GM18502 (cell line): ENCODE measurements around the gene FAM234A.

ENCODE experiments used
- ATAC-seq: cut with Tn5 transposase; IDR thresholded peaks from one replicate; pipeline ENCODE4 v1.9.1; 2021; ENCODE audit warnings: mild to moderate bottlenecking; ENCODE audit not compliant: unreplicated experiment, poor library complexity

The FAM234A gene

DNA sequence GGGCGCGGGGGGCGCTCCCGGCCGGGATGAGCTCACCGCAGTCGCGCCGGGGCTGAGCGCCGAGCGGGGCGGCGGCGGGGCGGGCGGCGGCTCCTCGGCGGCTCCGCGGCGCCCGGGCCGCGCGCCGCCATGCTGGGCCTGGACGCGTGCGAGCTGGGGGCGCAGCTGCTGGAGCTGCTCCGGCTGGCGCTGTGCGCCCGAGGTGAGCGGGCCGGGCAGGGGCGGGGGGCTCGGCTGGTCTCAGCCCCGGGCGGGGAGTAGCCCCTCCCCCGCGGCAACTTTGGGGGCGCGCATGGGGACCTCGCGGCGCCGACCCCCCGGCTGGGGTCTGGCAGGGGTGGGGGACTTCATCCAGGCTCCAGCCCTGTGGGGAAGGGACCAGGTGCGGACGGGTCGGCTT is 45.9 kb downstream of the FAM234A start, which contains the start of gene ARHGDIG:
ARHGDIG (plus strand) TSS at position 40 of the 400 bp plus-strand sequence; CDS start at position 130, 90 bp downstream.
- no peak for ATAC-seq

DNA sequence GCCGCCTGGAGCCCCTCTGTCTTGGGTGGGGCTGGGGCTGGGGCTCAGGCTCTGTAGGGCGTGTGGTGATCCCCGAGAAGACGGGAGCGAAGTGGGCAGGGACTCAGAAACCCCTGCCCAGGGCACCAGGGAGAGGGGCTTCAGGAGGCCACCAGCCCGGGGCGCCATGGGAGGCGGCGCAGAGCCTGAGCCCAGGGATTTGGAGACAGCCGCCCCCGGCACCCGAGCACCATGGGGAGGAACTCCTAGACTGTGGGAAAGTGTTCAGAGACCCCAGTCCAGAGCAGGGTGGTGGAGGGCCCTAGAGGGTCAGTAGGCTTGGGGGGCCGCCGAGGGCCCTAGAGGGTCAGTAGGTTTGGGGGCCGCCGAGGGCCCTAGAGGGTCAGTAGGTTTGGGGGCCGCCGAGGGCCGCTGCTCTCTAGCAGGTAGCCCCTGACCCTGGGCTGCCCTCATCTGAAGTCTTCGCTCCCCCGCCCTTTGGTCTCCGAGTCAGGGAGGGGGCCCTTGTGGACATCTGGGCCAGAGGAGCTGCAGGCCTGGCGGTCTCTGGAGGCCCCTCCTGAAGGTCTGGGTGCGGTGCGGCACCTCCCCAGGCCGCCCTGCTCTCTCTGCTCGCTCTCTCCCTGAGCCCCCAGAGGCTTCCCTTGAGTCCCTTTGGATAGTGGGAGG is 46.5 kb downstream of the FAM234A start:
- ATAC-seq: no peak

DNA sequence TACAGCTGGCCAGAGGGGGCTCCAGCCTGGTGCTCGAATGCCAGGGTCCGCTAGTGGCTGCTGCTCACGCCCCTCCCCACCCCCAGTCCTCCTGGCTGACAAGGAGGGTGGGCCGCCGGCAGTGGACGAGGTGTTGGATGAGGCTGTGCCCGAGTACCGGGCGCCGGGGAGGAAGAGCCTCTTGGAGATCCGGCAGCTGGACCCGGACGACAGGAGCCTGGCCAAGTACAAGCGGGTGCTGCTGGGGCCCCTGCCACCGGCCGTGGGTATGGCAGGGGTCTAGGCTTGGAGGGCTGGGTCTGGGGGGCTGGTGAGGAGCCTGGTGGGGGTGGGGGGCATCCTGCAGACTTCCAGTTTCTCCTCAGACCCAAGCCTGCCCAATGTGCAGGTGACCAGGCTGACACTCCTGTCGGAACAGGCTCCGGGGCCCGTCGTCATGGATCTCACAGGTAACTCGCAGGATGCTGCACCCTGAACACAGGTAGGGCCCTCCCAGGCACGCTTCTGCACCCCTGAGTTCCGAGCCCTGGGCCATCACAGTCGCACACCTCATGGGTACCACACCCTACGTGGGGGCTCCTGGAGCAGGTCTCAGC is 47.1 kb downstream of the FAM234A start:
- no peak for ATAC-seq

DNA sequence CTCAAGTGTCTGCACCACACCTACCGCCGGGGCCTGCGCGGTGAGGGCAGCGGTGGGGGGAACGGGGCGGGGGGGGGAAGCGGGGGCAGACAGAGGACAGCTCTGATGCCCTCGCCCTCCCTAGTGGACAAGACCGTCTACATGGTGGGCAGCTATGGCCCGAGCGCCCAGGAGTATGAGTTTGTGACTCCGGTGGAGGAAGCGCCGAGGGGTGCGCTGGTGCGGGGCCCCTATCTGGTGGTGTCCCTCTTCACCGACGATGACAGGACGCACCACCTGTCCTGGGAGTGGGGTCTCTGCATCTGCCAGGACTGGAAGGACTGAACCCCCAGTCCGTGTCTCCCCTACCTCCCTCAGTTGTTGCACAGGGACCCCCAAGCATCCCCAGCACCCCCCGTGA is 47.9 kb downstream of the FAM234A start:
- no peak for ATAC-seq

DNA sequence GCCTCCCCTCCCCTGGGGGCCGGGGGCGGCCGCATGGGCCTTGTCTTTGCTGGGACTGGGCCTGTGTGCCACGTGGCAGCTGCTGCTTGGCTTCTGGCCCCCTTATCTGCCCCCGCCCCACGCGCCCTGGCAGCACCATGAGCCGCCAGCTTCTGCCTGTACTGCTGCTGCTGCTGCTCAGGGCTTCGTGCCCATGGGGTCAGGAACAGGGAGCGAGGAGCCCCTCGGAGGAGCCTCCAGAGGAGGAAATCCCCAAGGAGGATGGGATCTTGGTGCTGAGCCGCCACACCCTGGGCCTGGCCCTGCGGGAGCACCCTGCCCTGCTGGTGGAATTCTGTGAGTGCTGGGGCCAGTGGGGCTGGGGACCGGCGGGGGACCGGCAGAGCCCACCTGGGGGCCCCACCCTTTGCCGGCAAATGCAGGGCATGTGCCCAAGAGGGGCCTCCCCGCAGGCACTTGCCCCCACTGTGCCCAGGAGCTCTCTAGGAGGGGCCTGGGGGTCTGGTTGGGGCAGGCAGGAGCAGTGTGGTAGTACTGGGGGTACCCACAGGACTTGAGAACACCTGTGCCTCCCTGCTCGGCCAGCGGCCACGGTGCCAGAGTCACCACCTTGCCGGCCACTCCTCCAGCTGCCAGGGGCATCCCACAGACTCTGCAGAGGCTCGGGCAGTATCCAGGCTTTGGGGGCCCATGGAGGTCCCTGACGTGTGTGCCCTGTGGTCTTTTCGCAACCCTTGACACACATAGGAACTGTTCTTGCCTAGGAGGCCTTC is 48.6 kb downstream of the FAM234A start, which contains the start of gene PDIA2:
PDIA2 (plus strand) TSS at position 132 of the 773 bp plus-strand sequence; CDS start at position 138, 6 bp downstream.
- ATAC-seq: no peak

DNA sequence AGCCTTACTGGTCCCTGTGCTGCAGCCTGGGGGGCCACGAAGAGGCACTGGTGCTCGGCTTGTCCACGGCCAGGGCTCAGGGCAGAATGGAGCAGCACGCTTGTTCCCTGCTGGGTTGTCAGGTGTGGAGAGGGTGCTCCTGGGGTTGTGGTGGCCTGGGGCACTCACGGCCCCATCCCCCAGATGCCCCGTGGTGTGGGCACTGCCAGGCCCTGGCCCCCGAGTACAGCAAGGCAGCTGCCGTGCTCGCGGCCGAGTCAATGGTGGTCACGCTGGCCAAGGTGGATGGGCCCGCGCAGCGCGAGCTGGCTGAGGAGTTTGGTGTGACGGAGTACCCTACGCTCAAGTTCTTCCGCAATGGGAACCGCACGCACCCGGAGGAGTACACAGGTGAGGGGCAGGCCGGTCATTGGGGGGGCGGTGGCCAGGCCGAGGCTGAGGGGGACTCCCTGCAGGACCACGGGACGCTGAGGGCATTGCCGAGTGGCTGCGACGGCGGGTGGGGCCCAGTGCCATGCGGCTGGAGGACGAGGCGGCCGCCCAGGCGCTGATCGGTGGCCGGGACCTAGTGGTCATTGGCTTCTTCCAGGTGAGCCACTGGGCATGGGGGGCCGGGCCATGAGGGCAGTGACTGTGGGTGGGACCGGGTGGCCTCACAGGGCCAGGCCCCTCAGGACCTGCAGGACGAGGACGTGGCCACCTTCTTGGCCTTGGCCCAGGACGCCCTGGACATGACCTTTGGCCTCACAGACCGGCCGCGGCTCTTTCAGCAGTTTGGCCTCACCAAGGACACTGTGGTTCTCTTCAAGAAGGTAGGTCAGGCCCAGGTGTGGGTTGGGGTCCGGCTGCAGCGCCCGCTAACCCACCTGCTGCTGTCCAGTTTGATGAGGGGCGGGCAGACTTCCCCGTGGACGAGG is 49.8 kb downstream of the FAM234A start:
- ATAC-seq: no peak

DNA sequence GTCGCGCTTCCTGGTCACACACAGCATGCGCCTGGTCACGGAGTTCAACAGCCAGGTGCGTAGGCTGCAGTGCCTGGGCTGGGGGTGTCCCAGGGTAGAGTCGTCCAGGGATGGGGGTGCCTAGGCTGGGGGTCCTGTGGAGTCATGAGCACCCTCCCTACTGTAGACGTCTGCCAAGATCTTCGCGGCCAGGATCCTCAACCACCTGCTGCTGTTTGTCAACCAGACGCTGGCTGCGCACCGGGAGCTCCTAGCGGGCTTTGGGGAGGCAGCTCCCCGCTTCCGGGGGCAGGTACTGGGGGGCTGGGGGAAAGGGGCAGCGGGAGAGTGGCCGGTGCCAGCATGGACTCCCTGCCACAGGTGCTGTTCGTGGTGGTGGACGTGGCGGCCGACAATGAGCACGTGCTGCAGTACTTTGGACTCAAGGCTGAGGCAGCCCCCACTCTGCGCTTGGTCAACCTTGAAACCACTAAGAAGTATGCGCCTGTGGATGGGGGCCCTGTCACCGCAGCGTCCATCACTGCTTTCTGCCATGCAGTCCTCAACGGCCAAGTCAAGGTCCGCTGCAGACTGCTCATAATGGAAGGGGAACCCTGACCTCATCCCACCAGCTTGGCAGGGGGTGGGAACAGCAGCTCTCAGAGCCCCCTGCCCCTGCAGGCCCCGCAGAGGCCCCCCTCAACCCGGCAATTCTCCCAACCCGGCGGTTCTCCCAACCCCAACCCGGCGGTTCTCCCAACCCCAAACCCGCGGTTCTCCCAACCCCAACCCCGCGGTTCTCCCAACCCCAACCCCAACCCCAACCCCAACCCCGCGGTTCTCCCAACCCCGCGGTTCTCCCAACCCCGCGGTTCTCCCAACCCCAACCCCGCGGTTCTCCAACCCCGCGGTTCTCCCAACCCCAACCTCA is 50.8 kb downstream of the FAM234A start:
- ATAC-seq: no peak

DNA sequence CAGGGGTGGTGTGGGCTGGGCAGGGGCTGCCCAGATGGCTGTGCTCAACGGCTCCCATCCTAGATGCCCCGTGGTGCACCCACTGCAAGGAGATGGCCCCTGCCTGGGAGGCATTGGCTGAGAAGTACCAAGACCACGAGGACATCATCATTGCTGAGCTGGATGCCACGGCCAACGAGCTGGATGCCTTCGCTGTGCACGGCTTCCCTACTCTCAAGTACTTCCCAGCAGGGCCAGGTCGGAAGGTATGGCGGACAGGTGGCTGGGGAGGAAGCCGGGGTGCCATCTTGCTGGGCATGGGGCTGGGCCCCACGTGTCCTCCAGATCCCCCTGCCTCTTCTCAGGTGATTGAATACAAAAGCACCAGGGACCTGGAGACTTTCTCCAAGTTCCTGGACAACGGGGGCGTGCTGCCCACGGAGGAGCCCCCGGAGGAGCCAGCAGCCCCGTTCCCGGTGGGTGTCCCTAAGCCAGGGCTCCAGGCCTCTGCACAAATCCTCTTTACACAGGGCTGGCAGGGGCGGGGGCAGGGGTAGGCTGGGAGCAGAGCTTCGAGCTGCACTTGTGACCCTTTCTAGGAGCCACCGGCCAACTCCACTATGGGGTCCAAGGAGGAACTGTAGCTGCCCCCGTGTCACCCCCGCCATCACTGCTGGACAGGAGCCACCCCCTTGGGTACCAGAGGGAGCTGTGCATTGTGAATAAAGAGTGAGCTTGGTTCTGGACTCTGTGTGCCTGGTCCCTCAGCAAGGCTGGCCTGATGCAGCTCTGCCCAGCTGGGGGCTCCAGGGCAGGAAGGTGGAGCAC is 52.1 kb downstream of the FAM234A start:
- no peak for ATAC-seq

DNA sequence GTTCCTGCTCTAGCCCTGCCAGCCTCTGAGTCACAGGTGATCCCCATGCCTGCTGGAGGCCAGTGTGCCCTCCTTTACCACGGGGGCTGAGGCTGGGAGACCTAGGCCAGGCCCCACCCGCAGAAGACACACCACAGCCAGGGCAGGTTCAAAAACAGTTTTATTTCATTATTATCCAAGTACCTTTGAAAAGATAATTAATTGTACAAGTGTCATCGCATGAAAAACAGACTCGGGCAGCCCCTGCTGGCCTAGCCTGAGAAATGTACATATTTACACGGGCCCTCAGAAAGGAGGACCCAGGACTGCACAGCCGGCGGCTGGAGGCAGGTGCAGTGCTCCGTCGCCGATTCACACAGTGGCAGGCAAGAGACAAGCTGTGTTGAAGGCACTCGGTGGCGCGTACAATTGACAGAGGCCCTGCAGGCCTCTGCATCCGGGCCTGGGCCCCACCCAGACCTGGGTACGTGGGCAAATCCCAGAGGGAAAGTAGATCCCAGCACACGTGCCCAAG is 52.7 kb downstream of the FAM234A start:
- ATAC-seq: no peak

DNA sequence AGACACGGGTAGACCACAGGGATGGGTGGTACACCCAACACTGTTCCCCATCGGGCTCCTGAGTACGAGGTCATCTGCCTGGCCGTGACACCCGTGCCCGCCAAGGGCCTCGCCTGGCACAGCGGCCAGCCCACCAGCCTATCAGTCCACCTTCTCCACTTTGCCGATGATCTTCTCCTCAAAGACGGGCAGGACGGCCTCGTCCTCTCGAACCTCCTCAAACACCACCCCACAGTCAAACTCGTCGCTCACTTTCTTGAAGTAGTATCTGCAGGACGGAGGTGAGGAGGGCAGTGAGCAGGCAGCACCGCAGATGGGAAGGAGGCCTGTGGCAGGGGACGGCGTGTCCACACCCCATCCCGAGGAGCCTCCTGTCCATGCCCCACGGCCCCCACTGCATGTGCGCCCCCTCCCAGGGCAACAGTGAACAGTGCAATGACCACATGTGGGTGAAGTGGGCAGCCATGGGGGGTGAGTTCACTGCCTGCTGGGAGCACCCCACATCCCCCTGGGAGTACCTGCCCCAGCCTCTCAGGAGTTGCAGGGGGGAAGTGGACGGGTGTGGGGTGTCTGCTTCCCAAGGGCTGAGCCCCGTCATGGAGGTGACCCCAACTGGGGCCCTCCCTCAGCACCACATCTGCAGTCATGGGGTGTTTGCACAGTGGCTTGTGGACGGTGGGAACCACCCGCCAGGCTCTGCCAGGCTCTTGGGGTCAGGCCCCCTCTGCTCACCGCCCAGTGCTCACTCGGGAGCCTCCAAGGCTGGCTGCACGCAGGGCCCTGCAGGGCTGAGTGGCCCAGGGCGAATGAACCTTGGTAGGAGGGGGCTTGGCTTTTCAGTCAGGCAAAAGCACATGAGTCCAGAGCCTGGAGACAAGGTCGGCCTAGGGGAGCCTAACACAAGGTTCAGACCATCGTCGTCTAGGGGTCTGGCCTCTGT is 53.6 kb downstream of the FAM234A start:
- no peak for ATAC-seq

DNA sequence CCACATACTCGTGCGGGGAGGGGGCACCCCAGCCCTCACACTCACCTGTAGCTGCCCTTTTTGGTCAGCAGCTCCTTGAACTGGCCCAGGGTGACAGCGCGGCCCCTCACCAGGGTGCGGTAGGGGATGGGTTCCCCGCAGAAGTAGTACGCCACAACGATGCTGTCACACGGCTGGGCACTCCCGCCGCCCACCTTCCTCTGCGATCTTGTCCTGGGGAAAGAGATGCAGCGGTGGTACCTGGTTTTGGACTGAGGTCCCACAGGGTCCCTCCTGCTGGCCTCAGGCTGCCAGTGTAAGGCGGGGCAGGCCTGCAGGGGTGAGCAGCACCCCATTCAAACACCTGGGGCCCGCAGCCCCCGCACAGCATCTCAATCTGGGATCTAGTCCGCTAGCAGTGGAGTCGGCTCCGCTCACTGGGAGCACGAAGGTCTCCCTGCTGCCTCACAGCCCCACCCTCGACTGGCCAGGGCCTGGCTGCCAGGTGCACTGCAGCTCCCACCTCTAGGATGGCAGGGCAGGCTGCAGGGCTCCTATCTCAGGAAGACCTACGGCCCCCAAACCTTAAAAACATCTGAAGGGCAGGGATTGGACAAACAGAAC is 54.9 kb downstream of the FAM234A start:
- no peak for ATAC-seq

DNA sequence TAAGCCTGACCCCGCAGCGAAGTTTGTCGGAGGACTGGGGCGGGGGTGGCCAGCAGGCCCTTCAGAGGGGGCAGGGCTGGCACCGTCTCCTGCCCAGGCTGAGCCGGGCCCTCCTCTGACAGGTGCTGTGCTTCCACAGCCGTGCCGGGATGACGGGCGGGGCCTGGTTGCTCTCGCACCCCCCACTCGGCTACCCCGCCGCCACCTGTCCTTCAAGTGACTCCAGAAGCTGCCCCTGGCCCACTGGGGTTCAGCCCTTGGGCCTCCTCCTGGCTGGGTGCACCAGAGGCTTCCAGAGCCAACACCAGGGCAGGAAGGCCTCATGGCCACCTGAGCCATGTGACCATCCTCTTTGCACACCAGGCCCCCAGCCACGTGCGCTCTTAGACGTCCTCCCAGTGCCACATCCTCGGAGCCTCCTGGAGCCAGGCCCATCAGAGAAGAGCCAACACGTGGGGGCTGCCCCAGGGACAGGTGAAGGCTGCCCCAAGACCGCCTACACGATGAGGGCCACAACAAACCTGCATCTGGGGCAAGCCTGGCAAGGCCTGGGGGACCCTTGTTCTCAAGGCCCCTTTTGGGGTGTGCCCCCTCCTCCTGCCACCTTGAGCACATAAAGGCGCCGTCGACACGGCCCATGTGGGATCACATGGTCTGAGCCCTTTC is 55.5 kb downstream of the FAM234A start:
- no peak for ATAC-seq

DNA sequence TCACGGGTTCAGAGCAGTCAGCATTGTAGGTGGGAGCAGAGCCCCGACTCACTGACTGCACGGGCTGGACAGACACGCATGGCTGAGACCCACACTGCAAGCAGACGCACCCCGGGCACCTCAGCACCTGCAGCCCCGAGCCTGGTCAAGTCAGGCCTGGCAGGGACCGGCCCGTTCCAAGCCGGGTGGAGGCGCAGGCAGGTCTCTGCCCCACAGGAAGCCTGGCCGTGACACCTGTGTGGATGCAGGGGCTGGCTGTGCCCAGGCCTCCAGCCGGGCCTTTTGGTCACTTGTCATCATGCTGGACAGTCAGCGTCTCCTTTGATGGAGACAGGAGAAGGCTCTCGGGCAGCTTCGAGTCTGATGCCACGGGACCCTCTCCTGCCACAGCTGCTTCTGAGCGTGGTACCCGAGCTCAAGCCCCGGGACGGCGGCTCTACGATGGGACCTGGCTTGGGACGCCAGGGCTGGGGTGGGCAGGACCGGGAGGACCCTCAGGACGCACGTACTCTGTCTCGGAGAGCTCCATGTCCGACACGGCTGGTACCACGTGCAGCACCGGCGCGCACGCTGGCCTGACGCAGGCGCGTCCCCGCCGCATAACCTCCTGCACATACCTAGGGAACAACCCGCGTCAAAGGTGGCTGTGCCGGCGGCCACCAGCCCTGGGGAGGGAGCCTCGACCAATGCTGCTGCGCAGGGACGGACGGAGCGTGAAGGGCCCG is 56.2 kb downstream of the FAM234A start:
- ATAC-seq: no peak

DNA sequence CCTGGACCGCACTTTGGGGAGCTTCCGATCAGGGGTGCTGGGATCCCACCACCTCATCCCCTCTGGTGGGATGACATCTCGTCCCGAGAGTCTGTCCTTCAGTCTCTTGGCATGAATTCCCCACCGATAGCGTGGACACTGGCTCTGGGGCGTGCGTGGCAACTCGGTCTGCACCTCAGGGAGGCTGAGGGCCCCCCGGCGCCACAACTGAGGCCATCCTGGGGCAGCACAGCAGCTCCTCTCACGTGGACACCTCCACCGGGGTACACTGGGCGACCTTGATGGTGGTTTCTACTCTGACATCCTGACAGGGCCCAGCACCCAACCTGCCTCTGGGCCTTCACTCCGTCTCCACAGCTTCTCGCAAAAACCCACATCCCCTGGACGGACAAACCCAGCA is 56.9 kb downstream of the FAM234A start:
- ATAC-seq: no peak

DNA sequence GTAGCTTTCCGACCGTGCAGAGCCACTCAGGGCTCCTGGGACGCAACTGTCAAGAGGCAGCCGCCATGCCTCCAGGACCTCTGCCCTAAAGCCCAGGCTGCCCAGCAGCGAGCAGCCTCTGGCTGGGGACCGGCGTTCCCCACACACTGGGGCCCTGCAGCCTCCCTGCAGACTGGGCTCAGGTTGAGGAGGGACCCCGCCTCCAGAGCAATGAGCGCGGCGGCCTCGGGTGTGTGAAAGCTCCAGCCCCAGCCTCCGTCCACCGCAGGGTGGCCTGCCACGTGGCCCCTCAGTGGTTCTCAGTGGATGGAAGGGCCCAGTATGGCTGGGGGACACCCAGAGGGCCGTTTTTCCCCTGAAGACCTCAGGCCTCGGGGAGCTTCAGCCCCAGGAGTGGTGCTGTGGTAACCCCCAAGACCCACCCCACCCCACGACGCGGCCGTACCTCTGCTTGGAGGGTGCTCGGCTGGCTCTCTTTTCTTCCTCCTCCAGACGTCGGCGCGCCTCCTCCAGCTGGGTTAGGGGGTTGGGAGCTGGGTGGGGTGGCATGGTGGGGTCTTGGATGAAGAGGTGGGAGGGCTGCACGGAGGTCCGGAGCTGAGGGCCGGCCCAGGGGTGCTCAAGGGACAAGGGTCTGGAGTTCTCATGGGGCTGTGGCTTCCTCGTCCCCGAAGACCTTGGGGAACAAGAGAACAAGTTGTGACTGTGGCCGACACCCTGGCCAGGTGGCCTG is 58.6 kb downstream of the FAM234A start:
- no peak for ATAC-seq
